HFFc6 (cell line): Measurements from ENCODE around the gene ZBED4. TPM values are rescaled to one million over a fixed set of nuclear protein-coding genes. Genes with fewer than 3 reads are reported as not detected.

Experiments used
- DNase-seq: peaks from one replicate; pipeline ENCODE4 v3.0.0-alpha.2; 2018
- H3K27ac Mint-ChIP-seq: 2 replicates; pipeline ENCODE4 v1.8.0; 2020; ENCODE audit warnings: mild to moderate bottlenecking, mixed read lengths
- H3K27me3 Mint-ChIP-seq: 2 replicates; pipeline ENCODE4 v1.8.0; 2021; ENCODE audit warnings: mild to moderate bottlenecking, moderate library complexity, mixed read lengths; ENCODE audit not compliant: insufficient read depth
- H3K36me3 Mint-ChIP-seq: 2 replicates; pipeline ENCODE4 v1.8.0; 2021; ENCODE audit warnings: low read depth, mixed read lengths
- H3K4me1 Mint-ChIP-seq: 2 replicates; pipeline ENCODE4 v1.8.0; 2020; ENCODE audit warnings: low read depth, mixed read lengths
- H3K4me3 Mint-ChIP-seq: 2 replicates; pipeline ENCODE4 v1.8.0; 2020; ENCODE audit warnings: mild to moderate bottlenecking, moderate library complexity, mixed read lengths
- H3K9me3 Mint-ChIP-seq: 2 replicates; pipeline ENCODE4 v1.8.0; 2020; ENCODE audit warnings: mild to moderate bottlenecking, mixed read lengths
- CTCF ChIP-seq: fragments of 200-600 bp; sonication (generic); IDR thresholded peaks from 2 replicates; pipeline ENCODE4 v1.5.0; 2021; ENCODE audit warnings: antibody characterized with exemption, mild to moderate bottlenecking
- total RNA-seq, 6 experiments: library from RNA; stranded (reverse); fragmentation: NEBNext Ultra II Directional; extraction: Animal tissue kit (Norgen Biotek cat#: 25700); gene quantifications; 2 replicates in 1 of 6; 3 replicates in 5 of 6; pipeline ENCODE4 v1.2.3, GENCODE V29; 2021

Gene ZBED4
- total RNA-seq, 6 experiments from 2014 or later, result 7.9 to 10.9 (median 9.0) TPM

DNA sequence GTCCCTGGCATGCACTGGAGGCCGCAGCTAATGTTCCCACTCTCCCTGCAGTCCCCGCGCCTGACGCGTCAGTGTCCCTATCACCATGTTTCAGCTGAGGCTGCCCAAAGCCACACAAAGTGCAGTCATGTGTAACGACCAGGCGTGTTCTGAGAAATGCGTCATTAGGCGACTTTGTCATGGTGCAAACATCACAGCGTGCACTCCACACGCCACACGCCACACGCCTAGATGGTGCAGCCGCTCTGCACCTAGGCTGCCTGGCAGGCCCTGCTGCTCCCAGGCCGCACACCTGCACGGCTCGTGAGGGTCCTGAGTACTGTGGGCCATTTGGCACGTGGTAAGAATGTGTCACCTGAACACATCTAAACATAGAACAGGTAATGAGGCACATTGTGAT, 67.2 kb downstream of the ZBED4 start:
- no peak for DNase-seq
- Mint-ChIP-seq H3K36me3 (peaks cover 5% of the 10 kb centered on the region; the same call in 1 of the 2 replicates), H3K27ac (no peak overlapping the region), H3K4me1 (peaks cover 10% of the 10 kb centered on the region; the same call in 1 of the 2 replicates), H3K9me3 (no peaks in the 10 kb centered on the region), H3K4me3 (no peak overlapping the region), H3K27me3 (peaks cover 2% of the 10 kb centered on the region; the same call in 1 of the 2 replicates)
- TF ChIP-seq CTCF, result no peak

DNA sequence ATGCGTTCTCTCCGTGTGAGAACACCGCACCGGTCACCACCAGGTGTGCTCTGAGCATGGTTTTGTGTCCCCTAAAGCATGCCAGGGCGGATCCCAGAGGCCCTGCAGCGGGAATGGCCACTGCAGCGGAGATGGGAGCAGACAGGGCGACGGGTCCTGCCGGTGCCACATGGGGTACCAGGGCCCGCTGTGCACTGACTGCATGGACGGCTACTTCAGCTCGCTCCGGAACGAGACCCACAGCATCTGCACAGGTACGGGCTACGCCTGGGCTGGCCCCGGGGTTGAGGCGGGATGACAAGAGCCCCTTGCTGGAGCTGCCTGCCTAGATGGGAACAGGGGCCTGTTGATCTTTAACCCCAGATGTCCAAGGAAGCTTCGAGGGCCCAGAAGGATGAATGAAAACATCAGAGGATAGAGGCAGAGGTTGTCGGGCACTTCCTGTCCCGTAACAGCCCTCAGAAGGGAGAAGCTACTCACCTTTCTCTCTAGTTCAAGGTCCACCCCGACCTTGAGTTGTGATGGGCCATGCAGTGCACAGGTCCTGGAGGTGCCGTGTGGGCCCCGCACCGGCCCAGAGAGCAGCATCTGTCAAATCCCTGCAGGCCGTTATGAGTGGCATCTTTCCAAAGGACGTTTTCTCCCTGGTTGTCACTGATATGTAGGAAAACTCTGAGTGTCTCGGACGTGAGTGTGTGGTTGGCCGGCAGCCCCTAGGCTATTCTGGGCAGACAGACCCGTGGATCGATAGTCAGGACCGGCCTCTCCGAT, 68.0 kb downstream of the ZBED4 start:
- no peak for DNase-seq
- Mint-ChIP-seq H3K27me3 (peaks cover 2% of the 10 kb centered on the region; the same call in 1 of the 2 replicates), H3K36me3 (peaks cover 5% of the 10 kb centered on the region; the same call in 1 of the 2 replicates), H3K9me3 (no peaks in the 10 kb centered on the region), H3K27ac (no peak overlapping the region), H3K4me1 (peaks cover 10% of the 10 kb centered on the region; the same call in 1 of the 2 replicates), H3K4me3 (no peak overlapping the region)
- TF ChIP-seq CTCF, result no peak

DNA sequence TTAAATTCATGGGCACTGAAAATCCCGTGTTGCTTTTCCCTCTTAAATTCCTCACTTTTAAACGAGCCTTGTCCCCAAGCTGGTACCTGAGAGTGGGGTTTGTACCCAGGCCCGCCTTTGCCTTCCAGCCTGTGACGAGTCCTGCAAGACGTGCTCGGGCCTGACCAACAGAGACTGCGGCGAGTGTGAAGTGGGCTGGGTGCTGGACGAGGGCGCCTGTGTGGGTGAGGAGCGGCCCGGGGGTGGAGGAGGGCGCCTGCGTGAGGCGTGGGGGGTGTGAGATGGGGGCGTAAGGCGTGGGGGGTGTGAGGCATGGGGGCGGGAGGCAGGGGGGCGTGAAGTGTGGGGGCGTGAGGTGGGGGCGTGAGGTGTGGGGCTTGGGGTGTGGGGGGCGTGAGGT, 68.8 kb downstream of the ZBED4 start:
- Mint-ChIP-seq H3K27ac (no peak overlapping the region), H3K4me3 (no peak overlapping the region), H3K9me3 (no peaks in the 10 kb centered on the region), H3K4me1 (peaks cover 10% of the 10 kb centered on the region; the same call in 1 of the 2 replicates), H3K27me3 (peaks cover 2% of the 10 kb centered on the region; the same call in 1 of the 2 replicates), H3K36me3 (peaks cover 5% of the 10 kb centered on the region; the same call in 1 of the 2 replicates)
- TF ChIP-seq CTCF, result no peak
- DNase-seq, result no peak

DNA sequence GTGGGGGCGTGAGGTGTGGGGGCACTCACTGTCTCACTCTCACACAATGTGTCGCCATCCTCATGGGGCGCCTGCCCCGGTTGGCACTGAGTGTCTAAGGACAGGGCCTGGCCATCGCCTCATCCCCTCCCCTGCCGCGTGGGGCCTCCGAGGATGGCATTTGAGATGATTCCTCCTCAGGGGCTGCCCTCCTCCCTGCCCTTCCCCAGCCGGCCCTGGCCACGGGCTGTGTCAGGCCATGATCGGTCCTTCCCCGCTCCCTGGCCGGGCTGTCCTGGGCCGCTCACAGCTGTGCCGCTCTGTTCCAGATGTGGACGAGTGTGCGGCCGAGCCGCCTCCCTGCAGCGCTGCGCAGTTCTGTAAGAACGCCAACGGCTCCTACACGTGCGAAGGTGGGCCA, 69.3 kb downstream of the ZBED4 start:
- no peaks in the 10 kb centered on the region for H3K9me3 Mint-ChIP-seq
- no peak for TF ChIP-seq CTCF
- H3K36me3 Mint-ChIP-seq, result peaks cover 5% of the 10 kb centered on the region; the same call in 1 of the 2 replicates
- H3K4me3 Mint-ChIP-seq, result no peak overlapping the region
- H3K27me3 Mint-ChIP-seq, result peaks cover 2% of the 10 kb centered on the region; the same call in 1 of the 2 replicates
- H3K27ac Mint-ChIP-seq, result no peak overlapping the region
- DNase-seq, result no peak
- peaks cover 10% of the 10 kb centered on the region; the same call in 1 of the 2 replicates for H3K4me1 Mint-ChIP-seq

- peaks cover 5% of the 10 kb centered on the region; the same call in 1 of the 2 replicates for H3K36me3 Mint-ChIP-seq
- H3K4me1 Mint-ChIP-seq, result peaks cover 10% of the 10 kb centered on the region; the same call in 1 of the 2 replicates
- DNase-seq, result no peak
- peak; percentile 65 for TF ChIP-seq CTCF
- H3K9me3 Mint-ChIP-seq, result no peaks in the 10 kb centered on the region
- peaks cover 2% of the 10 kb centered on the region; the same call in 1 of the 2 replicates for H3K27me3 Mint-ChIP-seq
- no peak overlapping the region for H3K27ac Mint-ChIP-seq
- H3K4me3 Mint-ChIP-seq, result no peak overlapping the region
These were observed 69.8 kb downstream of the ZBED4 start for GRCh38 chr22:49923445-49923844.
